ENCODE results near the gene CPNE6.

Gene CPNE6

GRCh38 chr14:24070285-24071143, 848 bp upstream of the CPNE6 start:
- no peak for DNase-seq

DNA sequence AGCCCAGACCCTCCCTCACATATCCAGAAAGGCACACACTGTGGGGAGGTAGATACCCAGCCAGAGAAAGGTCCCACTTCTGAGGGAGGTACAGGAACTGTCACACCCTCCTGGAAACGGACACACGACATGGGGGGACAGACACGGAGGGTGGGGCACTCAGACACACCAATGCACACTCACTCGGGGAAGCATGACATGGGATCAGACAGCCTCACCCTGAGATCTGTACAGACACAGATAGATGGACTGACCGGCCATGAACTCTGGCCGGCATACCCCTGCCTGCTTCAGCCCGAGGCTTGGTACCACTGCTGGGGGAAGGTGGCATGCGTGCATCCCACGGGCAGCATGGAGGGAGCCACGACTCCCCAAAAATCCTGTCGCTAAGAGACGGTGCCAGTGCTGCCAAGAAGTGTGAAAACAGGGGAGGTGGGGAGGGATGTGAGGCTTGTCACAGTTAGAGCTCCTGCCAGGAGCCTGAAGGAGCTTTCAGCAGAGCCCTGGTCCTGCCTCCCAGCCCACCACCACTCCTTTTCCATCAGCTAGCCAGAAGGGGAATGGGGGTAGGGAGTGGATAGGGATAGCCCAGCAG, 571 bp downstream of the CPNE6 start:
- DNase-seq = no peak

- no peak for DNase-seq
Measured at GRCh38 chr14:24072436-24072835, 1.1 kb downstream of the CPNE6 start.

DNA sequence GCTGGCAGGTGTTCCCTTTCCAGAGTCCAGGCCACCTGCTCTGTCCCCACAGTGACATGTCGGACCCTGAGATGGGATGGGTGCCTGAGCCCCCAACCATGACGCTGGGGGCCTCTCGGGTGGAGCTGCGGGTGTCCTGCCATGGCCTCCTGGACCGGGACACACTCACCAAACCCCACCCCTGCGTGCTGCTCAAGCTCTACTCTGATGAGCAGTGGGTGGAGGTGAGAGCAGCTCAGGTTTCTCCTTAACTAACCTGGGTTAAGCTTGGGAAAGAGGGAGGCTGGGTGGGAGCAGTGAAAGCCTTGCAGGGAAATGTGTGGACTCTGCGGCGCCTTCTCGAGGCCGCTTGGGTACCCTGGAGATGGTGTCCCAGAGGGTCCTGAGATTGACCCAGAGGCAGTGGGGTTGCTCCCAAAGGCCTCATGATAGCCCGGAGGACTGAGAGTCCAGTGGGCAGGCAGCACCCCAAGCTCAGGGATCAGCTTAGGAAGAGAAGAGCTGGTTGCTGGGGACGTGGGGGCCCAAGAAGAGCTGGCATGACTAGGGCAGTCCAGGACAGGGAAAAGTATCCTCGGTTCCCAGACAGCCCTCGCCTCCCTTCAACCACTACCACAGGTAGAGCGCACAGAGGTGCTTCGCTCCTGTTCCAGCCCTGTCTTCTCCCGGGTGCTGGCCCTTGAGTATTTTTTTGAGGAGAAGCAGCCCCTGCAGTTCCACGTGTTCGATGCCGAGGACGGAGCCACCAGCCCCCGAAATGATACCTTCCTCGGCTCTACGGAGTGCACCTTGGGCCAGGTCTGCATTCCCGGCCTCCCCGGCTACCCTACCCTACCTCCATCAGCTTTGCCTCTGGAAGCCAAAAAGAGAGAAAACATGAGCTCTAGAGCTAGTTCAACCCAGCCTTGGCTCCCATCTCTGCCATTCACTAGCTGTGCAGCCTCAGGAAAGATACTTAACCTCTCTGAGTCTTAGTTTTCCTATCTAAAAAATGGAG, 1.8 kb downstream of the CPNE6 start:
- no peak for DNase-seq

- DNase-seq = no peak
Measured at GRCh38 chr14:24074625-24075484, 3.5 kb downstream of the CPNE6 start.

DNA sequence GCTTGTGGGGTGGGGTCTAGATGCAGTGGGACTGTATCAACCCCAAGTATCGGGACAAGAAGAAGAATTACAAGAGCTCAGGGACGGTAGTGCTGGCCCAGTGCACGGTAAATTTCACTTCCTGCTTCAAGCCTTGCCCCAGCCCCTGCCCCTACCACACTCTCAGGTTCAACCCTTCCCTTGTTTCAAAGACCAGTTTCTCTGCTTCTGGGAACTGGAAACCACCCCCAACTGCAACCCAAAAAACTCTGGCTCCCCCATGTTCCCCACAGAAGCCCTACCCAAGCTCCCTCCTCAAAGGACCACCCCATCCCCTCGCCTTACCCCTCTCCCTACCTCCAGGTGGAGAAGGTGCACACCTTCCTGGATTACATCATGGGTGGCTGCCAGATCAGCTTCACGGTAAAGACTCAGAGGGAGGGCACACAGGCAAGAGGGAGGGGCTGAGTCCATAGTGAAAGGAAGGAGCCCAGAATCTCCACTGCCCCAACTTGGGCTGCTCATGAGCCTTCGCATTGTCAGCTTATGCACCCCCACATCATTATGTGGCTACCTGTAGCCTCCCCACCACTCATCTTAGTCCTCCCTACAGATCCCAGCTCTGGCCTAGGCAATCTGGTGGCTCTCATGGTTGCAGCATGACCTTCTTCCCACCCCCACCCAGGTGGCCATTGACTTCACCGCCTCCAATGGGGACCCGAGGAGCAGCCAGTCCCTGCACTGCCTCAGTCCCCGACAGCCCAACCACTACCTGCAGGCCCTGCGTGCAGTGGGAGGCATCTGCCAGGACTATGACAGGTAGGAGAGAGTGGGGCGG, 4.3 kb downstream of the CPNE6 start:
- DNase-seq = no peak

- no peak for DNase-seq
Measured at GRCh38 chr14:24076302-24076601, 4.9 kb downstream of the CPNE6 start.

GRCh38 chr14:24077086-24077485, 5.7 kb downstream of the CPNE6 start:
- no peak for DNase-seq

DNA sequence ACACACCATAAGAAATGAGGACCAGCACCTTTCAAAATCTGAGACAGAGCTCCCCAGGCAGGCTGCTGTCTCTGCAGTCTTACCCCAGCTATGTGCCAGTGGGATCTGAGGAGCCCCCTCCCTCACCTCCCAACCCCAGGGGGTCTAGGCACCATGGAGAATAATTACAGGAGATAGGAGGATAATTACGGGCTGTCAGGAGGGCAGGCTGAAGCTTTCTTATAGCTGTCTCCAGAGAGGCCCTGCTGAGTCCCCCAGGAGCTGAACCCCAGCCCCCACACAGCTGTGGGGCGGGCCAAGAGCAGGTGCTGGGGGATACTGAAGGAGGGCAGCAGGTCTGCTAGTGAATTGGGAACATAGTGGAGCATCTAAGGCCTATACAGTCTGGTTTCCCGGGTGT, 6.8 kb downstream of the CPNE6 start:
- DNase-seq = no peak

- DNase-seq = no peak
Measured at GRCh38 chr14:24079491-24080141, 8.3 kb downstream of the CPNE6 start.

DNA sequence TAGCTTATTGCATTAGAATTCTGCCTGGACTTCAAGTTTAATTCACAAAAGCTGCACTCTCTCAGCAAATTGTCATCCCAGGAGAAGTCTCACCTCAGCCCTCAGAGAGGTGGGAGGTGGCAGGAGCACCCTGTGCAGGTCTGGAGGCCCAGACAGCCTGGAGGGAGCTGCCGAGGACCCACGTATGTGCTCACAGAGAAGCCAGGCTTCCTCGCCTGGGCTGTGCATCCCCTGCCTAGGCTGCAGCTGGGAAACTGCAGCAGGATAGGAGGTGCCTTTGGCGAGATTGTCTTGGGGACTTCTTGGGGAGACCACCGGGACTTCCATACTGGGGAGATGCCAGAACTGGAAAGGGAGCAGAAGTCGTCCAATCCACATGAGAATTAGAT, 8.8 kb downstream of the CPNE6 start:
- no peak for DNase-seq

GRCh38 chr14:24080888-24081738, 9.8 kb downstream of the CPNE6 start:
- peak; percentile 64 to 72 for DNase-seq

- DNase-seq = no peak
Measured at GRCh38 chr14:24081739-24082211, 10.4 kb downstream of the CPNE6 start.

- DNase-seq = no peak
Measured at GRCh38 chr14:24082411-24083080, 11.2 kb downstream of the CPNE6 start.

DNA sequence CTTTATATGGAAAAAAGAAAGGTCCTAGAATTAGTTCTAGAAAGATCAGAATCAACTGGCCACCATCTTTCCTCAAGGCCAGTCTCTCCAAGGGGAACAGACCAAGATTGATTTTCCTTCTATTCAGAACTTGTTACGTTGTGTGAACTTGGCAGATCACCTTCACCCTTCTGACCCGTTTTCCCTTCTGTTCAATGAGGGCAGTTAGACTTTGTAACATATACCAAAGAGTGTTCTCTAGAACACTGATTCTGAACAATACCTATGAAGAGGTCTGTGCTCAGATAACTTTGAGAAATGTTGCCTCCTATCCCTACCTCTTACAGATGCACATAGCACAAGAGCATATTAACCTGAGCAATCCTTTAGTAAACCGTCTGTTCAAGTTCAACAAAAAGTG, 12.1 kb downstream of the CPNE6 start:
- DNase-seq = no peak

DNA sequence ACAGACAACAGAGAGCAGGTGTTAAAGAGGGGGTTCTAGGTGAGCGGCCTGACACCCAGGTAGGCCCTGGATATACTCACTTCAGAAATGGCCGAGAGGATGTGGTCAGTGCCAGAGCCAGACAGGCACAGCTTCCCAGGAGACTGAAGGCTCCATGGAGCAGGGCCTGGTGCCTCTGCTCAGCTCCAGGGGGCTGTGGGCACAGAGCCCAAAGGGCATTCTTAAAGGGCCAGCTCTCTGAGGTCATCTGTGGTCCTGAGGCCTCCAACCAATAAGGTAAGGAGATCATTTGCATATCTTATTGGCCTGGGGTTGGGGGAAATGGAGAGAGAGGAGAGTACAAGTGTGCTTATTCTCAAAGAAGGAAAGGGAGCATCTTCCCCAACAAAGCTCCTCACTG, 13.1 kb downstream of the CPNE6 start:
- no peak for DNase-seq

DNA sequence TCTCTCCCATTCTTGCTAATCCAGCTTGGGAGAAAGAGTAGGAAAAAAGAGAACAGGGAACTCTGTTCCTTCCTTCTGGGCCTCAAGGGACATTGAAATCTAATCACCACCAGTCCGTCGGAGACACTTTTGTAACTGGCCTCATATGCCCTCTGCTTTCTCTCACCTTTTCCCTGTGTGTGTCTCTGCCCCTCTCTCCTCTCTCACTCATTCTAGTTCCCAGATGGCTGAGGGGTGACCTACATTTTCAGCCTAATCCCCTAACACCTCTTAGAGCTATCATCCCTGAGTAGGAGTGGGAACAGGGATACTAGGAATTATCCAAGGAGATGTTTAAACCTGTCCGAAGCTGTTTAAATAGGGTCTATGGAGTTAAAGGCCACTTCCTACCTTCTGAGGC, 13.9 kb downstream of the CPNE6 start:
- DNase-seq = no peak

DNA sequence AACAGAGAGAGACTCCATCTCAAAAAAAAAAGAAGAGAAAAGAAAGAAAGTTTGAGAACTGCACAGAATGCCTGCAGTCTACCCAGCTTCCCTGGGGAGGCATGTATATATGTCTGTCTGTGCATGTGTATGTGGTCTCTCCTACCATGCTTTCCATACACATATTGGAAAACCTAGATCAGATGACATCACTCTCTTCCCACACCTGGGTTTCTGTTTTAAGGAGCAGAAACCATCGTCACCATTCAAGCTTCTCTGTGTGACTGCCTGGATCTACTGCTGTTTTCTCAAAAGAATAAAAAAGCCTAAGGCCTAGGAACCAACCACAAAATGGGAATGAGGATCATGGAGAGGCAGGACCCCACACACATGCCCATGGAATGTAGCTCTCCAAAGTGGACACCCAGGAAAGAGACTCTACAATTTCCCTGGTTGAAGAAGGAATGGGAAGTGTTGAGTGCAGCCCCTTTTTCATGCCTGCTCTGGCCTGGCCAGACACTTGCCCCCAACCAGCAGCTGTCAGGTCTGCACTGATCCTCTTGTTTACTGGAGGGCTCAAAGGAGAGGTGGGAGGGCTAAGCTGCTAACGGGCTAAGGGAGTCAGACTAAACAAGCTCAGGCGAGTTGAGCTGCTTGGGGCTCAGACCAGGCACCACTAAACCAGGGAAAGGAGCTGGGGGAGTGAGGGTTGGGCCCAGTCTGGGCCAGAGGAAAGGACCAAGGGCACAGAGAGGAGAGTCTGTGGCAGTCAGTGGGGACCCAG, 15.0 kb downstream of the CPNE6 start:
- DNase-seq = no peak

- DNase-seq = no peak
Measured at GRCh38 chr14:24087004-24087403, 15.6 kb downstream of the CPNE6 start.

Measured in CD4-positive, alpha-beta T cell treated with Interferon alpha-2 for 1 hour (primary cell).